Pericardium fibroblast (primary cell): ENCODE results near the gene PGAM2. TPM values are rescaled to one million over a fixed set of nuclear protein-coding genes. Genes with fewer than 3 reads are reported as not detected.

ENCODE experiments used
- total RNA-seq: library from RNA; depleted of rRNA; stranded (reverse); fragments of >200 nt; gene quantifications from 2 replicates; pipeline ENCODE4 v1.2.3, GENCODE V29; 2015

Gene PGAM2
- 0.26 and 0.47 TPM in 2 replicates for total RNA-seq

DNA sequence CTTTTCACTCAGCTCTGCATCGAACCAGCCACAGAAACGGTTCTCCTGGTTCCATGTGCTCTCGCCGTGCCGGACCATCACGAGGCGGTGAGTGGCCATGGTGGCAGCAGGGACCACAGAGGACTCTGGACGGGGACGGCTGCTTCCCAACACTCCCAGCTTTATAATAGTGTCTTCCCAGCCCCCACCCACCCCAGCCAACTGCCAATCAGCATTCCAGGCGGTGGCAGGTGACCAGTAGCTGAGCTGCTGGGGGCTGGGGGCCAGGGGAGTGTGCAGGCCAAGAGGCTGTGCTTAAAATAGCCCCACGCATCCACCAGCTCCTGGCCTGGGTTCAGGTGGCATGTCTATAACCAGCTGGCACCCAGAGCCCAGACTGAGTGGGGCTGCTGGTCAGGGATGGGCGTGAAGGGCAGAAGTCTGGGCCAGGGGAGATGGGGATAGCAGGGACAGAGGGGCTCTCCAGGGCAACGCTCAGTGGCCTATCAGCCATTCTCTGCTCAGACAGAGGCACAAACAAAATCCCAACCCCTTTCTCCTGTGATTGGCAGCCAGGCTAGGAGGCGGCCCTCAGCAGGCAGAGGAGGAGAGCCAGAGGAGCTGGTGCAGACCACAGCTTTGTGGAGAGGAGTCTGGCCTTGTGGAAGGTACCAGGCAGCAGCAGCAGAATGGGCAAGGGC, at the start of gene PGAM2:
TSS of gene PGAM2 (minus strand) at position 137 of the 680 bp plus-strand sequence. CDS start at position 99, 38 bp downstream.

DNA sequence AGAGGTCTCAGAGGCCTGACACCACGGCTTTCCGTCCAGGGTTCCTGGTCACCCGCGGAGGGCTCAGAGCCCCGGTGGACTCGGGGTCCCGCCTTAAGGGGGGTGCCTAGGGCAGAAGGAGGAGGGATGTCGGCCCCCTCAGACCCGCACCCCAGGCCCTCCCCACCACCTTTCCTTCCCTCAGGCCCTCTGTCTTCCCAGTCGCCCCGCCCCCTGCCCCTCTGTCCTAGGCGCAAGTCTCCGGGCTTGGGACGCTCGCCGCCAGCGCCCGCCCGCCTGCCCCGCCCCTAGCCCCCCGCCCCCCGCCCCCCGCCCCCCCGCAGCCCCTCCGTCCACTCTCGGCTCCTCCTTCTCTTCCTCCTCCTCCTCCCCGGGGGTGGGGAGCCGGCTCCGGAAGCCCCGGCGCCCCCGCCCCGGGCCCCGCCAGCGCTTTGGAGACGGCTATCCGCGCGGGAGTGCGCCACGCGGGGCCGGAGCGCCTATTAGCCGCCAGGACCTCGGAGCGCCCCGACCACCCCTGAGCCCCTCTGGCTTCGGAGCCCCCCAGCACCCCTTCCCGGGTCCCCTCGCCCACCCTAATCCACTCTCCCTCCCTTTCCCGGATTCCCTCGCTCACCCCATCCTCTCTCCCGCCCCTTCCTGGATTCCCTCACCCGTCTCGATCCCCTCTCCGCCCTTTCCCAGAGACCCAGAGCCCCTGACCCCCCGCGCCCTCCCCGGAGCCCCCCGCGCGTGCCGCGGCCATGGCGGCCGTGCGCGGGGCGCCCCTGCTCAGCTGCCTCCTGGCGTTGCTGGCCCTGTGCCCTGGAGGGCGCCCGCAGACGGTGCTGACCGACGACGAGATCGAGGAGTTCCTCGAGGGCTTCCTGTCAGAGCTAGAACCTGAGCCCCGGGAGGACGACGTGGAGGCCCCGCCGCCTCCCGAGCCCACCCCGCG, 38.8 kb upstream of the PGAM2 start, which contains the start of gene AEBP1:
TSS of gene AEBP1 (plus strand) at position 423 of the 937 bp plus-strand sequence. CDS start at position 744, 321 bp downstream.

DNA sequence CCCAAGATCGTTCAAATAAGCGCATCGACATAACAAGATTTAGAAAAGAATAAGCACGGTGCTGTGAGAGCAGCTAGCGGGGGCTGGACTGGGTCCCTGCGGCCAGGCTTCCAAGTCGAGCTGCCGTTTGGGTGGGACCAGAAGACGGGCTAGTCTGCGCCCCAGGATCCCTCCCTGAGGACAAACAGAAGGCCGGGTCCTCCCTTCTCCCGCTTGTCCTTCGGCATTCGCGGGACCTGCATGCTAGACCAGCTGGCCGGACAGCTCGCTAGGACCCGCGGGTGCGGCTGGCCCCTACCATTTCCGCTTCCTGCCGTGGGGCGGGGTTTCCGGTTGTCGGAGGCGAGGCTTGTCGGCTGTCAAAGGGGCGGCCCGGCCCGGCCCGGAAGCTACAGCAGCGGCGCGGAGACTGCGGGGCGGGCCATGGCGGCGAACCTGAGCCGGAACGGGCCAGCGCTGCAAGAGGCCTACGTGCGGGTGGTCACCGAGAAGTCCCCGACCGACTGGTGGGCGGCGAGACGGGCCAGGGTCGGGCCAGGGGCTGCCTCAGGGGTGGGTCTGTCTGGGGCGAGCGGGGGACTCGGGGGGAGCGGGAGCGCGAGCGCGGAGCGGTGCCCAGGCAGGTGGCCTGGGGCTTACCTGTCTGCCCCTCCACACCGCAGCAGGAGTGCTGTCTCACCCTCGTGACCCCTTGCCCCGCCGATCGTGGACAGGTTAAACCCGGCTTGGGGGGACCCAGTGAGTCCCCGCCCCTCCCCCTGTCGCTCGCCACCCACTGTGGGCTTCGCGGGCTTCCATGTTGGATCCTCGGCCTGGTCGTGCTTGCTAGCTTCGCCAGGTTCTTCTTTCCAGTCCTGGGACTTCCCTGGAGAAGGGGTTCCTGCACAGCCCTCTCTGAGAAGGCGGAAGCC, 20.8 kb downstream of the PGAM2 start, which contains the start of gene DBNL:
TSS of gene DBNL (plus strand) at position 388 of the 911 bp plus-strand sequence. CDS start at position 424, 36 bp downstream.

Other genes starting within 250 kb of the PGAM2 start
- gene MRPS24, start 196.1 kb downstream of the PGAM2 start, total RNA-seq = 119 and 149 TPM in 2 replicates
- 17.5 and 22.8 TPM in 2 replicates for gene URGCP, start 159.0 kb downstream of the PGAM2 start, total RNA-seq
- gene UBE2D4, start 139.1 kb downstream of the PGAM2 start, total RNA-seq = 17.1 and 29.9 TPM in 2 replicates
- not detected in 2 replicates for gene SPDYE1, start 67.7 kb downstream of the PGAM2 start, total RNA-seq
- 49.1 and 125 TPM in 2 replicates for gene DBNL, start 20.9 kb downstream of the PGAM2 start, total RNA-seq
- gene POLM, start 17.0 kb upstream of the PGAM2 start, total RNA-seq = 16.3 and 16.6 TPM in 2 replicates
- 74.7 and 104 TPM in 2 replicates for gene AEBP1, start 38.8 kb upstream of the PGAM2 start, total RNA-seq
- 71.2 and 101 TPM in 2 replicates for gene POLD2, start 58.0 kb upstream of the PGAM2 start, total RNA-seq
- gene MYL7, start 75.8 kb upstream of the PGAM2 start, total RNA-seq = 4.0 TPM in 1 of 2 replicates, not detected in the other
- gene GCK, start 123.9 kb upstream of the PGAM2 start, total RNA-seq = 0.17 and 1.9 TPM in 2 replicates
- gene YKT6, start 135.4 kb upstream of the PGAM2 start, total RNA-seq = 71.0 and 117 TPM in 2 replicates